ENCODE results near the gene LENEP.
"Not testable (repeated sequence)": the region's sequence is repeated elsewhere in the genome, so short reads cannot be mapped to it uniquely, and the experiment has no call there.

DNA sequence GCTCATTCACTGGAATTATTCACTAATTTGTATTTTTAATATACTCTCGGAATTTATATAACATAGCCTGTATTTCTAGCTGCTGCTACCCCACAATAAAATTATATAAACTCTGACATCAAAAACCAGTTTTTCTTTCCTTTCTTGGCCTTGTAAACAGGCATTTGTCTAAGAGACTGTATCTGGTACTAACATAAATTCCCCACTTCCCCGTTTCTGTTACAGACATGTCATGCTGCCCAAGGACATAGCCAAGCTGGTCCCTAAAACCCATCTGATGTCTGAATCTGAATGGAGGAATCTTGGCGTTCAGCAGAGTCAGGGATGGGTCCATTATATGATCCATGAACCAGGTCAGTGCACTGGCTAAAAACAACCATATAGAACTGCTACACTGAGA lies 15.6 kb upstream of the LENEP start:
- TF ChIP-seq, protein P1, sequence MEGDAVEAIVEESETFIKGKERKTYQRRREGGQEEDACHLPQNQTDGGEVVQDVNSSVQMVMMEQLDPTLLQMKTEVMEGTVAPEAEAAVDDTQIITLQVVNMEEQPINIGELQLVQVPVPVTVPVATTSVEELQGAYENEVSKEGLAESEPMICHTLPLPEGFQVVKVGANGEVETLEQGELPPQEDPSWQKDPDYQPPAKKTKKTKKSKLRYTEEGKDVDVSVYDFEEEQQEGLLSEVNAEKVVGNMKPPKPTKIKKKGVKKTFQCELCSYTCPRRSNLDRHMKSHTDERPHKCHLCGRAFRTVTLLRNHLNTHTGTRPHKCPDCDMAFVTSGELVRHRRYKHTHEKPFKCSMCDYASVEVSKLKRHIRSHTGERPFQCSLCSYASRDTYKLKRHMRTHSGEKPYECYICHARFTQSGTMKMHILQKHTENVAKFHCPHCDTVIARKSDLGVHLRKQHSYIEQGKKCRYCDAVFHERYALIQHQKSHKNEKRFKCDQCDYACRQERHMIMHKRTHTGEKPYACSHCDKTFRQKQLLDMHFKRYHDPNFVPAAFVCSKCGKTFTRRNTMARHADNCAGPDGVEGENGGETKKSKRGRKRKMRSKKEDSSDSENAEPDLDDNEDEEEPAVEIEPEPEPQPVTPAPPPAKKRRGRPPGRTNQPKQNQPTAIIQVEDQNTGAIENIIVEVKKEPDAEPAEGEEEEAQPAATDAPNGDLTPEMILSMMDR (IDR thresholded peaks at IDR 0.05) = not testable (repeated sequence)
- not testable (repeated sequence) for TF ChIP-seq POLR2A (IDR thresholded peaks at IDR 0.05)
